Activated CD4-positive, alpha-beta T cell treated with anti-CD3 and anti-CD28 coated beads for 36 hours (primary cell): ENCODE measurements around the gene TMEM222. TPM values are rescaled to one million over a fixed set of nuclear protein-coding genes. Genes with fewer than 3 reads are reported as not detected.

Experiments used
- ATAC-seq: fragments of 200-7000 bp; cut with Tn5 transposase; one replicate; pipeline ENCODE4 v1.10.0; 2021; ENCODE audit warnings: mild to moderate bottlenecking, moderate library complexity
- CTCF ChIA-PET: fragments of 350-600 bp; sonication (Branson Sonifier 250); formaldehyde crosslinking; loops from one replicate; lab custom pipeline; 2021; ENCODE audit warnings: antibody characterized with exemption; lab: Charles Lee
- POLR2A ChIA-PET: fragments of 350-600 bp; sonication (Branson Sonifier 250); formaldehyde crosslinking; loops from one replicate; lab custom pipeline; 2021; ENCODE audit warnings: antibody characterized with exemption, inconsistent platforms; lab: Charles Lee
- DNase-seq: peaks from one replicate; pipeline ENCODE4 v3.0.0-alpha.2; 2020
- H3K27ac Mint-ChIP-seq: one replicate; pipeline ENCODE4 v1.8.0; 2021; ENCODE audit warnings: mixed read lengths
- H3K27me3 Mint-ChIP-seq: one replicate; pipeline ENCODE4 v1.8.0; 2021; ENCODE audit warnings: mixed read lengths
- H3K36me3 Mint-ChIP-seq: one replicate; pipeline ENCODE4 v1.8.0; 2021; ENCODE audit warnings: low read depth, mixed read lengths
- H3K4me1 Mint-ChIP-seq: one replicate; pipeline ENCODE4 v1.8.0; 2021; ENCODE audit warnings: mixed read lengths
- H3K4me3 Mint-ChIP-seq: one replicate; pipeline ENCODE4 v1.8.0; 2021; ENCODE audit warnings: mild to moderate bottlenecking, moderate library complexity, mixed read lengths
- H3K9me3 Mint-ChIP-seq: one replicate; pipeline ENCODE4 v1.8.0; 2021; ENCODE audit warnings: low read depth, mixed read lengths
- intact Hi-C, 2 experiments: fragments of 100-400 bp; cut with DNase I in 1 of 2; cut with micrococcal nuclease in 1 of 2; formaldehyde crosslinking; loops; one replicate each; pipeline versions ENCODE4 v1.14.2 to v1.15.1; 2022 to 2024; cut with DNase I, micrococcal nuclease
- total RNA-seq, 2 experiments: library from RNA; stranded (reverse); gene quantifications; one replicate each; pipeline ENCODE4 v1.2.3, GENCODE V29; 2021

The TMEM222 gene
- total RNA-seq, 2 experiments from 2014 or later = 27.5 to 31.2 TPM

- intact Hi-C loops = loop anchor here in 1 of 2 experiments (1.0 kb wide), 1 partner anchor 20 kb away; the partner anchor contains the start of gene TMEM222
- ChIA-PET CTCF (interaction anchor here (0.6 to 7.6 kb wide), 9 partner anchors 9 to 639 kb away, joined by 3 to 43 read pairs (median 4); no protein-coding TSS in a partner anchor), POLR2A (no interaction called here)
- peaks cover 55% of the 10 kb centered on the region for H3K4me1 Mint-ChIP-seq
- no peaks in the 10 kb centered on the region for H3K9me3 Mint-ChIP-seq
- H3K27me3 Mint-ChIP-seq = no peaks in the 10 kb centered on the region
- H3K27ac Mint-ChIP-seq = peak overlapping the region; percentile 85
- H3K4me3 Mint-ChIP-seq = peak overlapping the region; percentile 78
- ATAC-seq (peak; percentile 75), DNase-seq (peak; percentile 72)
- peaks cover 6% of the 10 kb centered on the region for H3K36me3 Mint-ChIP-seq
Measured at GRCh38 chr1:27342391-27342777, 20.4 kb downstream of the TMEM222 start.

- ChIA-PET POLR2A (no interaction called here), CTCF (interaction anchor here (0.6 to 7.6 kb wide), 9 partner anchors 10 to 640 kb away, joined by 3 to 43 read pairs (median 4); partner anchors contain the start of gene MAP3K6)
- DNase-seq (peak; percentile 77), ATAC-seq (peak; percentile 43)
- peaks cover 59% of the 10 kb centered on the region for H3K4me1 Mint-ChIP-seq
- peaks cover 6% of the 10 kb centered on the region for H3K36me3 Mint-ChIP-seq
- H3K9me3 Mint-ChIP-seq = no peaks in the 10 kb centered on the region
- peak overlapping the region; percentile 78 for H3K4me3 Mint-ChIP-seq
- peak overlapping the region; percentile 85 for H3K27ac Mint-ChIP-seq
- H3K27me3 Mint-ChIP-seq = no peaks in the 10 kb centered on the region
- intact Hi-C loops = loop anchor here in 1 of 2 experiments (1.0 kb wide), 2 partner anchors 21 to 22 kb away; partner anchors contain the start of gene TMEM222
Measured at GRCh38 chr1:27342778-27343638, 21.0 kb downstream of the TMEM222 start.

- H3K27me3 Mint-ChIP-seq = no peaks in the 10 kb centered on the region
- intact Hi-C loops = loop anchor here in 1 of 2 experiments (1.0 kb wide), 1 partner anchor 22 kb away; no protein-coding TSS in a partner anchor
- H3K4me3 Mint-ChIP-seq = peak overlapping the region; percentile 78
- H3K36me3 Mint-ChIP-seq = peaks cover 5% of the 10 kb centered on the region
- ChIA-PET CTCF (interaction anchor here (0.7 to 7.6 kb wide), 5 partner anchors 10 to 52 kb away, joined by 3 to 43 read pairs (median 4); partner anchors contain the start of gene MAP3K6), POLR2A (no interaction called here)
- DNase-seq = peak; percentile 27
- H3K27ac Mint-ChIP-seq = peak overlapping the region; percentile 85
- peaks cover 59% of the 10 kb centered on the region for H3K4me1 Mint-ChIP-seq
- no peak for ATAC-seq
- no peaks in the 10 kb centered on the region for H3K9me3 Mint-ChIP-seq
Measured at GRCh38 chr1:27343639-27344025, 21.7 kb downstream of the TMEM222 start.

GRCh38 chr1:27345272-27345671, 23.3 kb downstream of the TMEM222 start:
- ChIA-PET POLR2A (interaction anchor here (0.7 kb wide), 1 partner anchor 13 kb away, joined by 3 read pairs; no protein-coding TSS in a partner anchor), CTCF (interaction anchor here (0.6 to 7.6 kb wide), 6 partner anchors 9 to 177 kb away, joined by 3 to 43 read pairs (median 6); no protein-coding TSS in a partner anchor)
- H3K36me3 Mint-ChIP-seq = peaks cover 4% of the 10 kb centered on the region
- H3K4me1 Mint-ChIP-seq = peaks cover 53% of the 10 kb centered on the region
- DNase-seq (no peak), ATAC-seq (no peak)
- no peaks in the 10 kb centered on the region for H3K27me3 Mint-ChIP-seq
- H3K9me3 Mint-ChIP-seq = no peaks in the 10 kb centered on the region
- intact Hi-C loops = no loop called here
- H3K27ac Mint-ChIP-seq = no peak overlapping the region
- no peak overlapping the region for H3K4me3 Mint-ChIP-seq

- Mint-ChIP-seq H3K27ac (peak overlapping the region; percentile 21), H3K36me3 (peaks cover 4% of the 10 kb centered on the region), H3K4me3 (no peak overlapping the region), H3K9me3 (no peaks in the 10 kb centered on the region), H3K27me3 (no peaks in the 10 kb centered on the region), H3K4me1 (peaks cover 42% of the 10 kb centered on the region)
- CTCF ChIA-PET = interaction anchor here (1.2 to 7.6 kb wide), 3 partner anchors 11 to 13 kb away, joined by 4 to 43 read pairs (median 23); no protein-coding TSS in a partner anchor
- intact Hi-C loops = no loop called here
- ATAC-seq = no peak
- DNase-seq = no peak
- POLR2A ChIA-PET = interaction anchor here (0.7 kb wide), 1 partner anchor 19 kb away, joined by 3 read pairs; no protein-coding TSS in a partner anchor
Measured at GRCh38 chr1:27346357-27346756, 24.4 kb downstream of the TMEM222 start.

DNA sequence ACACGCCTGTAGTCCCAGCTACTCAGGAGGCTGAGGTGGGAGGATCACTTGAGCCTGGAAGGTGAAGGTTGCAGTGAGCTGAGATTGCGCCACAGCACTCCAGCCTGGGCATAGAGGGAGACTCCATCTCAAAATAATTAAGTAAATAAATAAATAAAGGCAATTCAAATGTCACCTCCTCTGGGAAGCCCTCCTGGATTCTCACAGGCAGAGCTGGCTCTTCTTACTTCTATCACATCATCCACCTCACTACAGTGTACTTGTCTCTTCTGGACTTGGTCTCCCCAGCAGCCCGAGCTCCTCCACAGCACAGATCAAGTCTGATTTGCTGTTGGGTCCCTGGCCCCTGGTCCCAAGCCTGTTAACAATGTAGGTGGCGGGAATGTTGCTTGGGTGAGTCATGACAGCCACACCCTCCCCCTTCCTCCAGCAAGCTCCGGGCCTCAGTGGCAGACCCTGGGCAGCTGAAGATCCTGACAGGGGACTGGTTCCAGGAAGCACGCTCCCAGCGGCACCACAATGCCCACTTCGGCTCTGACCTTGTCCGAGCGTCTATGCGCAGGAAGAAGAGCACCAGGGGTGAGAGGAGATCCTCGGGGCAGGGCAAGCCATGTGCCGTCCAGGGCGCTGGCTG, 25.1 kb downstream of the TMEM222 start:
- intact Hi-C loops = no loop called here
- CTCF ChIA-PET = interaction anchor here (0.6 to 7.6 kb wide), 4 partner anchors 9 to 148 kb away, joined by 3 to 43 read pairs (median 4); no protein-coding TSS in a partner anchor
- no peak overlapping the region for H3K27ac Mint-ChIP-seq

DNA sequence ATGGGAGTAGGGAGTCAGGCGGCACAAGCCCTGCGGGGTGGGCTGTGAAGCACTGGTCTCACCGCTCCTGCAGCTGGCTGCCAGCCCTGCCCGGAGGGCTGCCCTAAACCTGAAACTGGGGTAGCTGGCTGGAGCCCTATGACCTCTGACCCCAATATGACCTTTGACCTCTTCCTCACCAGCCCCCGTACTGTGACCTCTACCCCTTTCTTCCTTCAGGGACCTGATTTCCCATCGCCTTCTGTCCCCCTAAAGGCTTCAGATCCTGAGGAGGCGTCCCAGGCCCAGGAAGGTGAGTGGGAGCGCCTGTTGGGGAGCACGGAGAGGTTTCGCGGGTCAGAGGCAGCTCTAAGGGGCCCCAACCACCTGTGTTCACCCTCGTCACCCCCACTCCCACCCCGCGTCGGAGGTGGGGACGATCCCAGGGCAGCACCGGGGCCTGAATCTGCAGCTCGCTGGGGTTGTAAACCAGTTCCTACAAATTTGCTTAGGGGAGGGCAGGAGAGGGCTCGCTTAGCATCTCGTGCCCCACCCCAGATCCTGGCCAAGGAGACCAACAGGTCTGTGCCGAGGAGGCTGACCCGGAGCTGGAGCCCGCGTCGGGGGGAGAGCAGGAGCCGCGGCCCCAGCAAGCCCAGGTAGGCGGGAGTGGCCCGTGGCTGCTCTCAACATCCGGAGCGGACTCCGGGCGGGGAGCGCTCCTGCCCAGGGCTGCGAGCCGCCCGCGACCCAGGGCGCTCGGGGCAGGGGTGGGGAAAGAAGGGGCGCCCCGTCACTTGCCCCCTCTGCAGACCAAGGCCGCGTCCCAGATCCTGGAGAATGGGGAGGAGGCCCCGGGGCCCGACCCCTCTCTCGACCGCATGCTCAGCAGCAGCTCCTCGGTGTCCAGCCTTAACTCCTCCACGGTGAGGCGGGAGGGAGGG, 27.2 kb downstream of the TMEM222 start:
- intact Hi-C loops = loop anchor here (1.0 kb wide), 1 partner anchor 8 kb away; no protein-coding TSS in a partner anchor
- peak overlapping the region; percentile 56 for H3K4me3 Mint-ChIP-seq
- no peaks in the 10 kb centered on the region for H3K9me3 Mint-ChIP-seq
- ChIA-PET CTCF (interaction anchor here (0.6 to 2.6 kb wide), 7 partner anchors 9 to 839 kb away, joined by 3 to 10 read pairs (median 3); no protein-coding TSS in a partner anchor), POLR2A (interaction anchor here (0.6 kb wide), 1 partner anchor 141 kb away, joined by 4 read pairs; the partner anchor contains the start of gene WASF2)
- peak overlapping the region; percentile 25 for H3K27ac Mint-ChIP-seq
- peaks cover 19% of the 10 kb centered on the region for H3K4me1 Mint-ChIP-seq
- H3K36me3 Mint-ChIP-seq = peaks cover 4% of the 10 kb centered on the region
- peak; percentile 78 for ATAC-seq
- DNase-seq = peak; percentile 65
- no peaks in the 10 kb centered on the region for H3K27me3 Mint-ChIP-seq

More for the DNA sequence above, 25.1 kb downstream of the TMEM222 start:
- Mint-ChIP-seq H3K9me3 (no peaks in the 10 kb centered on the region), H3K36me3 (peaks cover 4% of the 10 kb centered on the region), H3K4me1 (peaks cover 36% of the 10 kb centered on the region), H3K4me3 (no peak overlapping the region), H3K27me3 (no peaks in the 10 kb centered on the region)
- no peak for DNase-seq
- POLR2A ChIA-PET = interaction anchor here (0.5 kb wide), 1 partner anchor 24 kb away, joined by 9 read pairs; no protein-coding TSS in a partner anchor
- no peak for ATAC-seq

DNA sequence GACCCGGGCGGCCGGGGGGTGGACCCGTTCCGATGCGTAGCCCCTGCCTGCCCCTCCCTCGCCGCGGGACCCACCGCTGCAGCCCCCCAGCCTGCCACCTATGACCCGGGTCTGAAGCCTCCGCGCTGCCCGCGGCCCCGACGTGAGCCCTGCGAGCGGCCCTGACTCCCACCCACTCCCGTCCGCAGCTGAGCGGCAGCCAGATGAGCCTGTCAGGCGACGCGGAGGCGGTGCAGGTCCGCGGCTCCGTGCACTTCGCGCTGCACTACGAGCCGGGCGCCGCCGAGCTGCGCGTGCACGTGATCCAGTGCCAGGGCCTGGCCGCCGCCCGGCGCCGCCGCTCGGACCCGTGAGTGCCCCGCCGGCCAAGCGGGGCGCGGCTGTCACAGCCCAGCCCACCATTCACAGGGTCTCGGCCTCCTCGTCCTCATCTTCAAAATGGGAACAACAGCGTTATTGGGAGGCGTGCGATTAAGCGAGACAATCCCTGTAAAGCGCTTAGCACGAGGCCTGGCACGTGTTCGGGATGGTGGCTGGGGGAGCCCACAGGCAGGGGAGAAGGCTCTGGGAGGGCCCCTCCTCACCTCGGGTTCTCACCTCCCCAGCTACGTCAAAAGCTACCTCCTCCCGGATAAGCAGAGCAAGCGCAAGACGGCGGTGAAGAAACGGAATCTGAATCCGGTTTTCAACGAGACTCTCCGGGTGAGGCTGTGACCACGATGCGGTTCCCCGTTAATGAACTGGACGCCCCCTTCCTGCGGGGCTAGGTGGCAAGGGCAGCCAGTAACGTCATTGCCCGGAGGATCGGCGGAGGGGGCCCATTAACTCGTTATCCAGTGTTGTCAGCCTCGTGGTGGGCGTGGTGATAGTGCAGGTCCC, 28.1 kb downstream of the TMEM222 start:
- Mint-ChIP-seq H3K9me3 (no peaks in the 10 kb centered on the region), H3K4me3 (peak overlapping the region; percentile 8), H3K4me1 (peaks cover 15% of the 10 kb centered on the region), H3K27ac (no peak overlapping the region), H3K36me3 (peaks cover 4% of the 10 kb centered on the region), H3K27me3 (no peaks in the 10 kb centered on the region)
- intact Hi-C loops = loop anchor here (1.0 kb wide), 1 partner anchor 9 kb away; no protein-coding TSS in a partner anchor
- ATAC-seq (peak; percentile 77), DNase-seq (peak; percentile 72)
- ChIA-PET CTCF (interaction anchor here (0.6 to 2.6 kb wide), 5 partner anchors 8 to 838 kb away, joined by 3 to 10 read pairs (median 3); no protein-coding TSS in a partner anchor), POLR2A (interaction anchor here (0.5 kb wide), 1 partner anchor 12 kb away, joined by 6 read pairs; no protein-coding TSS in a partner anchor)
